Fibroblast of lung (primary cell): ENCODE measurements around the gene BSND.
"Not testable (repeated sequence)": the region's sequence is repeated elsewhere in the genome, so short reads cannot be mapped to it uniquely, and the experiment has no call there.

Source experiments
- EZH2 ChIP-seq: IDR thresholded peaks from 2 replicates; pipeline ENCODE4 v1.5.1; 2012; ENCODE audit warnings: low read length, control low read depth, mild to moderate bottlenecking; ENCODE audit errors: missing control alignments
- TF ChIP-seq, protein P1 (sequence below), 2 donors: IDR thresholded peaks in 1 of 2; conservative IDR thresholded peaks in 1 of 2; 1 replicate in 1 of 2; 2 replicates in 1 of 2; pipeline ENCODE4 v1.5.1; 2011 to 2012; ENCODE audit warnings: low read length in 2 of 2, control low read depth in 1 of 2, inconsistent platforms in 1 of 2, low read depth in 1 of 2, mild to moderate bottlenecking in 1 of 2

GRCh38 chr1:55024163-55024562 is 25.4 kb downstream of the BSND start:
- TF ChIP-seq, protein P1, sequence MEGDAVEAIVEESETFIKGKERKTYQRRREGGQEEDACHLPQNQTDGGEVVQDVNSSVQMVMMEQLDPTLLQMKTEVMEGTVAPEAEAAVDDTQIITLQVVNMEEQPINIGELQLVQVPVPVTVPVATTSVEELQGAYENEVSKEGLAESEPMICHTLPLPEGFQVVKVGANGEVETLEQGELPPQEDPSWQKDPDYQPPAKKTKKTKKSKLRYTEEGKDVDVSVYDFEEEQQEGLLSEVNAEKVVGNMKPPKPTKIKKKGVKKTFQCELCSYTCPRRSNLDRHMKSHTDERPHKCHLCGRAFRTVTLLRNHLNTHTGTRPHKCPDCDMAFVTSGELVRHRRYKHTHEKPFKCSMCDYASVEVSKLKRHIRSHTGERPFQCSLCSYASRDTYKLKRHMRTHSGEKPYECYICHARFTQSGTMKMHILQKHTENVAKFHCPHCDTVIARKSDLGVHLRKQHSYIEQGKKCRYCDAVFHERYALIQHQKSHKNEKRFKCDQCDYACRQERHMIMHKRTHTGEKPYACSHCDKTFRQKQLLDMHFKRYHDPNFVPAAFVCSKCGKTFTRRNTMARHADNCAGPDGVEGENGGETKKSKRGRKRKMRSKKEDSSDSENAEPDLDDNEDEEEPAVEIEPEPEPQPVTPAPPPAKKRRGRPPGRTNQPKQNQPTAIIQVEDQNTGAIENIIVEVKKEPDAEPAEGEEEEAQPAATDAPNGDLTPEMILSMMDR (conservative IDR thresholded peaks at IDR 0.05 in 1 of 2, IDR thresholded peaks at IDR 0.05 in 1 of 2; ENCODE audit: low read depth in 1 of 2, low read length in 2 of 2): not testable (repeated sequence)
- not testable (repeated sequence) for TF ChIP-seq EZH2
